ENCODE data around the gene FRZB. TPM values are rescaled to one million over a fixed set of nuclear protein-coding genes. Genes with fewer than 3 reads are reported as not detected.

FRZB gene
- total and polyA plus RNA-seq, 9 of the 15 experiments (the other 6 are each of a cell fraction or from before 2014, with no cell fraction given) = 0.01 to 0.05 (median 0.03) TPM; not detected in 6

GRCh38 chr2:182898718-182899117, 32.3 kb upstream of the FRZB start:
- CTCF ChIA-PET (ENCODE audit: low intra/inter-chr PET ratio) = no interaction called here
- no peaks in the 10 kb centered on the region for H3K36me3 ChIP-seq (ENCODE audit: control insufficient read depth, insufficient read depth, low read length)
- H3K27me3 ChIP-seq (ENCODE audit: control insufficient read depth in 2 of 2, insufficient read depth in 2 of 2, low read length in 2 of 2) = peaks cover 0 to 5% of the 10 kb centered on the region in 2 experiments; a peak in 1 of 5 replicates
- H4K20me1 ChIP-seq (replicated peaks; ENCODE audit: control insufficient read depth, insufficient read depth, low read length) = no peaks in the 10 kb centered on the region
- H3K4me1 ChIP-seq (replicated peaks in 1 of 2; ENCODE audit: control insufficient read depth in 2 of 2, insufficient read depth in 2 of 2, low read length in 2 of 2) = no peaks in the 10 kb centered on the region
- POLR2A ChIA-PET = interaction anchor here (0.5 to 1.2 kb wide), 2 partner anchors 32 to 102 kb away, joined by 3 to 5 read pairs; partner anchors contain the start of gene FRZB
- H2AFZ ChIP-seq (ENCODE audit: low read depth, low read length) = no peak overlapping the region
- H3K79me2 ChIP-seq (ENCODE audit: control insufficient read depth, insufficient read depth, low read length) = no peaks in the 10 kb centered on the region
- ATAC-seq (no peak), FAIRE-seq (no peak), DNase-seq (ENCODE audit: extremely low read depth in 1 of 4, low spot score in 3 of 4) (no peak)
- no peaks in the 10 kb centered on the region for H3K9me3 ChIP-seq (replicated peaks; ENCODE audit: control insufficient read depth, insufficient read depth, low read depth, low read length)
- intact Hi-C loops (cut with micrococcal nuclease) (no loop called here), in situ Hi-C loops (cut with MboI) (no loop called here)
- WGBS (ENCODE audit: insufficient coverage, low coverage, missing lambda C conversion rate) = 0% methylated on average over 1 of the region's 1 CpG
- TF ChIP-seq CHD1 (IDR thresholded peaks at IDR 0.05; ENCODE audit: low read length) = no peak
- TF ChIP-seq MEIS2 (IDR thresholded peaks at IDR 0.05; ENCODE audit: partially characterized antibody) = no peak
- no peak for TF ChIP-seq ATF1 (CRISPR knock-in tag; IDR thresholded peaks at IDR 0.05)
- TF ChIP-seq ATF1 (tag; IDR thresholded peaks at IDR 0.05) = no peak
- no peak for TF ChIP-seq BRF1 (IDR thresholded peaks at IDR 0.05; ENCODE audit: borderline replicate concordance, extremely low read depth, insufficient read length)
- no peak for TF ChIP-seq IRF2 (CRISPR knock-in tag; IDR thresholded peaks at IDR 0.05)
- TF ChIP-seq SAFB (IDR thresholded peaks at IDR 0.05; ENCODE audit: borderline replicate concordance, low read depth, low read length) = no peak
- no peak for TF ChIP-seq HDAC8 (tag; IDR thresholded peaks at IDR 0.05)
- TF ChIP-seq POLR2AphosphoS5 (IDR thresholded peaks at IDR 0.05; ENCODE audit: control insufficient read depth, insufficient read depth, low read depth, low read length) = no peak
- no peak for TF ChIP-seq ZNF830 (CRISPR knock-in tag; IDR thresholded peaks at IDR 0.05)
- no peak for TF ChIP-seq ZNF449 (CRISPR knock-in tag; IDR thresholded peaks at IDR 0.05)
- no peak for TF ChIP-seq SMAD2 (IDR thresholded peaks at IDR 0.05; ENCODE audit: low read depth, low read length)
- H3K9ac ChIP-seq (ENCODE audit: insufficient read depth in 1 of 2, low read depth in 2 of 2, low read length in 2 of 2) = no peak overlapping the region
- BruUV-seq (replicated peaks) = no TSS peak
- H3K9me1 ChIP-seq (ENCODE audit: control insufficient read depth, insufficient read depth, low read length) = no peaks in the 10 kb centered on the region
- no peak overlapping the region for H3K27ac ChIP-seq (ENCODE audit: extremely low read depth, low read depth, low read length)
- no peak overlapping the region for H3K4me3 ChIP-seq
- H3K4me2 ChIP-seq (ENCODE audit: insufficient read depth, low read length) = no peak overlapping the region

Measured in K562 (cell line).